HG03159 (cell line): Measurements from ENCODE around the gene TOMM22.

Experiments
- ATAC-seq: cut with Tn5 transposase; IDR thresholded peaks from one replicate; pipeline ENCODE4 v1.9.1; 2021; ENCODE audit warnings: mild to moderate bottlenecking, moderate library complexity; ENCODE audit not compliant: unreplicated experiment

Gene TOMM22

GRCh38 chr22:38713921-38714320, 32.2 kb downstream of the TOMM22 start:
- no peak for ATAC-seq

DNA sequence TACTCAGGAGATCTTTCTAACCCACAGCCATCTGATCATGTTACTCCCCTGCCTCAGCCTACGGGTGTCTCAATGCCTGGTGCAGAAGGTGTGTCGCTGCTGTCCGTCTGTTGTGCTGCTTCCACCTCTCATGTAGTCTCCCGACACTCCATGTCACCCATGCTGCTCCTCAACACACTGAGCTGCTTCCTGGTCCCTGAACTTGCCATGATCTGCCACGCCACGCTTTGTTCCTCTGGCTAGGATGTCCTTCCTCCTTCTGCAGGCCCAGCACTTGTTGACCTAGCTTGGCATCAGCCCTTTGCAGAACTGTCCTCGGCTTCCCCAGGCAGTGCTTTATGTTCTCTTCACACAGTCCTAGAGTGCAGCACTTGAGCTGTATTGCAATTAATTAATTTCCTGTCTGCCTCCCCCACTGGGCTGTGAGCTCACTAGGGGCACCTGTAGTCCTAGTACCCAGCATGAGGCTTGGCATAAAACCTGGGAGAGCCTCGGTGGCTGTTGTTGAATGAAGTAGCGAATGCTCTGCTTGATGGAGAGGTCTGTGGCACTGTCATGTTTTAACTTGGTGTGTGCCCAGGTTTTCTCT, 33.5 kb downstream of the TOMM22 start:
- no peak for ATAC-seq

DNA sequence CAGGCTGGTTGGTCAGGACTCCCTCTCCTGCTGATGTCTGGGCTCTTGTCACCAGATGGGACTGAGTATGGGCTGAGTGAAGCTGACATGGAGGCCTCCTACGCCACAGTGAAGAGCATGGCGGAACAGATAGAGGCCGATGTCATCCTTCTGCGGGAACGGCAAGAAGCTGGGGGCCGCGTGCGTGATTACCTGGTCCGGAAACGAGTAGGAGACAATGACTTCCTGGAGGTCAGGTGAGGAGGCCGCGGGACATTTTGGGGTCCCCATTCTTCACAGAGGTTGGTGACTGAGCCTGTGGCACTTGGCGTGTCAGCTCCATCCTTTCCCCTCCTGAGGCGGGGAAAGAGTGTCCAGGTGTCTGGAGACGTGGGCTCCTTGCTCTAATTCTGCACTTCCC, 34.1 kb downstream of the TOMM22 start:
- no peak for ATAC-seq

GRCh38 chr22:38716271-38716670, 34.5 kb downstream of the TOMM22 start:
- ATAC-seq, result no peak

DNA sequence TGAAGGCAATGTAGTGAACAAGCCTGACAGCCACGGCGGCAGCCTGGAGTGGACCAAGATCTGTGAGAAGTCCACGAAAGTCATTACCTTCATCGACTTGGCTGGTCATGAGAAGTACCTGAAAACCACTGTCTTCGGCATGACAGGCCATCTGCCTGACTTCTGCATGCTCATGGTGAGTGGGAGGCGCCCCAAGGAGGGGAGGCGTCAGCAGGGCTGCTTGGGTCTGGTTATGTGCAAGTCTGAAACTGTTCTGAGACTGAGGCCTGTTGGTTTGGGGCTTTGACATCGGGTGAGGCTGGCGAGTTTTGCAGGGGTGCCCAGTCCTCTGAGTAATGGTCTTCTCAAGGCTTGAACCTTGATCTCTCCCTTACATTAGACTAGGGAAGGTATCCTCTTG, 35.1 kb downstream of the TOMM22 start:
- ATAC-seq, result no peak

DNA sequence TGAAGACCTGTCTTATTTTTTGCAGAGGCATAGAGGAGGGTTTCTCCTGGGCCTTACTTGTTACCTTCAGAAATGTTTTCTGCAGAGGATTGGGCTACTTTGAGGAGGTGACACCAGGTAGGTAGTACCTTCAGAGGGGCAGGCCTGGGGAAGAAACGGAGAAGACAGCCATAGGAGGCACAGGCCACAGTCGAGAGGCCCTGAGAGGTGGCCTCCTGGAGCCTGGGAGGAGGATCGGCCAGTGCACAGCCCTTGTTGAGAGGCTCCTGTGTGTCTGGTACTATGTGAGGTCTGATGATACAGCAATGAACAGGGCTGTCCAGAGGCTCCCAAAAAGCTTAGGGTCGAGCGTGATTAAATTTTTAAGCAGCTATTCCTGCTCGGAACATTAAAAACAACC, 35.5 kb downstream of the TOMM22 start:
- no peak for ATAC-seq

- no peak for ATAC-seq
These were observed 36.7 kb downstream of the TOMM22 start for GRCh38 chr22:38718414-38718813.

- no peak for ATAC-seq
These were observed 37.4 kb downstream of the TOMM22 start for GRCh38 chr22:38719196-38719595.

- no peak for ATAC-seq
These were observed 38.6 kb downstream of the TOMM22 start for GRCh38 chr22:38720350-38720749.

DNA sequence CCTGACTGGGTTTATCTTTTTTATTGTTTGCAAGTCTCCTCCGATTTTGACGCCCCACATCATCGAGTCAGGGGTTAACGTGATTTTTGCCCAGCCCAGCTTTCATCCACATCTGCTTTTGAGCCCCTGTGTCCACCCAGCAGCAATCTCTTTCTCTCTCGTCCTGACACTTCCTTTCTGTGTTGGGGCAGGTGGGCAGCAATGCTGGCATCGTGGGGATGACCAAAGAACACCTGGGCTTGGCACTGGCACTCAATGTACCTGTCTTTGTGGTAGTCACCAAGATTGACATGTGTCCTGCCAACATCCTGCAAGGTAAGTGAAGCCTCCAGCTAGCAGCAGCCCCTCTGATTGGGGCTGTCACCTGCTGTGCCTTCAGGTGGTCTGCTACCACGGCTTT, 39.8 kb downstream of the TOMM22 start:
- no peak for ATAC-seq

DNA sequence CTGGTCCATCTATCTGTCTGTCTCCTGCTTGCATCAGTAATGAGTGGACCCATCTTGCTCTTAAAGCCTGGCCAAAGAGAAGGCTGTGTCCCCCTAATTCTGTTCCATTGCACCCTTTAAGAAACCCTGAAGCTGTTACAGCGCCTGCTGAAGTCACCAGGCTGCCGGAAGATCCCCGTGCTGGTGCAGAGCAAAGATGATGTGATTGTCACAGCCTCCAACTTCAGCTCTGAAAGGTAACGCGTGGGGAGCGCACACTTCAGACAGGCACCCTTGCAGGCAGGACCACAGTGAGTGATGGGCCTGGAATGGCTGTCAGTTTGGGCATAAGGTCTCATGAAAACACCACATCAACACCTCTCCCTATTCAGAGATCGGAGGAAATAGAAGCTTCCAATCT, 42.4 kb downstream of the TOMM22 start:
- ATAC-seq, result no peak

DNA sequence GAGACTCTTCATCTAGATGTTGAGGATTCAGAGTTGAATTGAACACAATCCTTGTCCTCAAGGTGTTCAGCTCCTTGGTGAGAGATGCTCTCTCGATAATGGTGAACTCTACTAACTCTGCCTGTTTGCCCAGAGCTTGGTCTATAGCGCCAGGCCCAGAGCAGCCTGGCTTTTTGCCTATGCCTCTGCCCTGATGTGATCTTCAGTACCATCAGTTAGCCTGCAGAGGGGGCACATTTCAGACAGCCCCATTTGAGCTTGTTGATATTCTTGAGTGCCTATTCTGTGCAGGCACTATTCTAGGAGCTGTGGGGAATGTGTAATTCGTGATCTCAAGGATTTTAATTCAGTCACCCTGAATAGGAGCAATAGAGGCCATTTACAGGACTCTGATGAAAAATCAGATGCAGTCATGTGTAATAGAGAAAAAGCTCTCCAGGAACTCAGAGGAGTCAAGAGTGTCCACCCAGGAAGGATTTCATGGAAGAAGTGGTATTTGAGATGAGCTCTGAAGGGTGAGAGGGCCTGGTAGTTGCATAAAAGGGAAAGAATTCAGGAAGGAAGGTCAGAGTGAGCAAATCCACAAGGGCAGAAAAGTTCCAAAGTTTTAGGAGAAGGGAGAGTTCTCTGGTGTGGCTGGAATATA, 43.3 kb downstream of the TOMM22 start:
- no peak for ATAC-seq

GRCh38 chr22:38725900-38726655, 44.3 kb downstream of the TOMM22 start:
- ATAC-seq, result no peak

- ATAC-seq, result no peak
These were observed 45.4 kb downstream of the TOMM22 start for GRCh38 chr22:38727123-38727522.

DNA sequence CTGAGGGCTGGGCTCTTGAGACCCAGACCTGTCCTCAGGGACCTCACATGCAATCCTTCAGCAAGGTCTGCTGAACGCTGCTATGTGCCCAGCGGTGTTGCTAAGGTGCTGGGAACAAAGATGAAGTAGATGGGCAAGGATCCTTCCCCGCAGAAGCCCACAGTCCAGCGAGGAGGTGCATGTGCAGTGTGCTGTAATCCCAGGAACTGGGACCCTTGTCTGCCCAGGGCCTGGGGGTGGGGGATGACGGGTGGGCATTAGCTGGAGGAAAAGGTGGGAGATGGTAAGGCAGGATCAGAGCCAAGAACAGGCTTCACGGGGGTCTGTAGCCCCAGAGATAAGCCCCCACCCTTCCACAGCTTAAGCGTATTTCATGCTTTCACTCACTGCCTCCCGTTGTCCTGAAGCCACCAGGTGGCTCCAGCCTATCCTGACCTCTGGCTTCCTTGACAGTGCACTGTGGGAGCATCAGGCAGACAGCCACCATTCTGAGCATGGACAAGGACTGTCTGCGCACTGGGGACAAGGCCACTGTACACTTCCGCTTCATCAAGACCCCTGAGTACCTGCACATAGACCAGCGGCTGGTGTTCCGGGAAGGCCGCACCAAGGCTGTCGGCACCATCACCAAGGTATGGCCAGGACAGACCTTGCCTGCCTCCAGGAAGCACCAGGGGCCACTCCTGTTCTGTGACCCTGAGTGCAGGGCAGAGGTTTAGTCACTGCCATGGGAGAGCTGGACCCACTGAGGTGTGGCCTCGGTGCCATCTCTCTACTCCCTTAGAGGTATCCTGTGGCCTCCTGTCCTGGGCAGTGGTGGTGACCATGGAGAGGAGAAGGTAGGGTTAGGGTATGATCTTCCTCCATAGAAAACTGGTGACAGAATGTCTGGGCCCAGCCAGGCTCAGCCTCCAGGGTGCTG, 46.0 kb downstream of the TOMM22 start:
- no peak for ATAC-seq

DNA sequence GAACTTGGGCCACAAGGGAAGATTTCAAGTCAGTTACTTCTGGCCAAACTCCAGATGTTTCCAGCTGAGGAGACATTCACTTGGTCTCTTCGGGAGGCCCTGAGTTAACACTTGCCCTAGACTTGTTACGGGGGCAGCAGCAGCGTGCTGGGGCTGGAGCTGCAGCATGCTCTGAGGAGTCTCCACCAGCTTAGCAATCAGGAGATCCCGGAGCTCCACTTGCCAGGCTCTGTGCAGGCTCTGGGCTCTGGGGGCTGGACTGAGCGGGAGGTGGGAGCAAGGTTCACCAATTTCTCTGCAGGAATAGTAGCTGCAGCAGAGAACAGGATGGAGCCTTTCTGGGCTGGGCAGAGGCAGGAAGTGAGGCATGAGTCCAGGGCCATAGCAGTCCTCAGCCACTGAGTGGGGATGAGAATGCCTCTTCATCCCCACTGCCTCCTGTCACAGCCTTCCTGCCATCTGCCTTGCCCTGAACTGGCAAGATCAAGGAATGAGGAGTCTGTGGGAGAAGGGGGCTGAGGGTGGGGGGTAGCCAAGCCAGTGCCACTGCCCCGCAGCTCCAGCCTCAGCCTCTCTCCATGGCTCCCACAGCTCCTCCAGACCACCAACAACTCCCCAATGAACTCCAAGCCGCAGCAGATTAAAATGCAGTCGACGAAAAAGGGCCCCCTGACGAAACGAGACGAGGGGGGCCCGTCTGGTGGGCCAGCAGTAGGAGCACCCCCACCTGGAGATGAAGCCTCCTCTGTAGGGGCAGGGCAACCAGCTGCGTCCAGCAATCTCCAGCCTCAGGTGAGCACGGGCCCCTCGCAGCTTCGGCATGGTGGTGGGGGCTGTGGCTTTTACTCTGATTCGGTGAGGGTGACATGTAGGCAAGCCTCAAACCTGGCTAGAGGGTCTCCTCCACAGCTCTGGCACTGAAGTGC, 47.4 kb downstream of the TOMM22 start:
- ATAC-seq, result no peak

DNA sequence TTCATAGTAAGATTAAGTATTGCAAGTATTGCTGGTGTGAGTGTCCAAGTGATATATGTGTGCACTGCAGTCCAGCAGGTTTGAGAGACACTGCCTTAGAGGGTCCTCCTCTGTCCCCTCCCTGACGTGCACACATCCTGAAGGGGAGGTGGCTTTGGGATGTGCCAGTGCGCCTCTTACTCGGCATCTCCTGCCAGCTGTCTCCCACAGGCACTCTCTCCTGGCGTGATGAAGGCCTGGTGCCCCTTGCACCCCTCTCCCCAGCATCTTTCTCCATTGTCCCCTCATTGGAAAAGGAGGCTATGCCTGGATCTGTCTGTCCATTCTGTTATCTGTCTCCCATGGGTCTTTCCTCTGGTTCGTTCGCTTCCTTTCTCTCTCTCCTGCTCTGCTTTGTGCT, 48.2 kb downstream of the TOMM22 start:
- no peak for ATAC-seq

DNA sequence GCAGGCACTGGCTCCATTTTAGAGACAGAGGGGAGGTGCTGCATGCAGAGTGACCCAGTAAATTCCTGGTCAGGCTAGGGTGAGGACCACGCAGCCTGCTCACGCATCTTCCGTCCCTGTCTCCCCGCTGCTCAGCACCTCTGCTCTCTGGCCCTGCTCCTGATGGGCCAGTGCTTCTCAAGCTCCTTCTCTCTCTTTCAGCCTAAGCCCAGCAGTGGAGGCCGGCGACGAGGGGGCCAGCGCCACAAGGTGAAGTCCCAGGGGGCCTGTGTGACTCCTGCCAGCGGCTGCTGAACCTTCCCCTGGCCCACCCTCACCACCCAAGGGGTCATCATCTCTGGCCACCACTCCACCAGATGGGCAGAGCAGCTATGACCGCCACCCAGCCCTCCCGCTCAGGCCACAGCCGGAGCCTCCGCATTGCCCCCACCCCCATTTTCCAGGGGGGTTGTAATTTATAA, 48.7 kb downstream of the TOMM22 start:
- no peak for ATAC-seq

GRCh38 chr22:38731703-38732161, 50.0 kb downstream of the TOMM22 start:
- no peak for ATAC-seq

GRCh38 chr22:38732251-38732815, 50.6 kb downstream of the TOMM22 start:
- ATAC-seq, result no peak
